NB4 (cell line): ENCODE measurements around the gene BCL2.

Experiments
- DNase-seq: peaks from one replicate; pipeline ENCODE4 v3.0.0; 2010; ENCODE audit warnings: low read depth
- H3K4me3 ChIP-seq: one replicate; pipeline ENCODE4 v1.5.1; 2011; ENCODE audit warnings: mild to moderate bottlenecking, low read depth, low read length, moderate library complexity
- CTCF ChIP-seq: IDR thresholded peaks from one replicate; pipeline ENCODE4 v1.5.1; 2012; ENCODE audit warnings: low read depth, low read length
- MAX ChIP-seq: IDR thresholded peaks from 2 replicates; pipeline ENCODE4 v1.6.1; 2011; ENCODE audit warnings: low read depth, low read length
- MYC ChIP-seq: IDR thresholded peaks from 2 replicates; pipeline ENCODE4 v1.6.1; 2011; ENCODE audit warnings: low read depth, low read length
- POLR2A ChIP-seq: IDR thresholded peaks from 2 replicates; pipeline ENCODE4 v1.6.1; 2011; ENCODE audit warnings: mild to moderate bottlenecking; ENCODE audit not compliant: insufficient read length; ENCODE audit errors: extremely low read depth

The BCL2 gene

GRCh38 chr18:63131106-63131958 lies 188.2 kb downstream of the BCL2 start:
- peak; percentile 70 for DNase-seq
- TF ChIP-seq MAX (no peak), CTCF (peak; percentile 29)
- no peak overlapping the region for H3K4me3 ChIP-seq

- TF ChIP-seq MAX: no peak
- no peak for TF ChIP-seq CTCF
- no peak for TF ChIP-seq MYC
- TF ChIP-seq POLR2A: no peak
- no peak overlapping the region for H3K4me3 ChIP-seq
- peak; percentile 41 for DNase-seq
Measured at GRCh38 chr18:63130176-63130575, 189.4 kb downstream of the BCL2 start.

- H3K4me3 ChIP-seq: no peak overlapping the region
- TF ChIP-seq CTCF (no peak), MYC (no peak), MAX (no peak), POLR2A (no peak)
- DNase-seq: no peak
Measured at GRCh38 chr18:63128237-63128974, 191.2 kb downstream of the BCL2 start.

- no peak for TF ChIP-seq POLR2A
- TF ChIP-seq MYC: no peak
- TF ChIP-seq MAX: no peak
- TF ChIP-seq CTCF: no peak
- H3K4me3 ChIP-seq: no peak overlapping the region
- no peak for DNase-seq
Measured at GRCh38 chr18:63126134-63127069, 193.2 kb downstream of the BCL2 start.

GRCh38 chr18:63120620-63121019 lies 198.9 kb downstream of the BCL2 start:
- no peak overlapping the region for H3K4me3 ChIP-seq
- DNase-seq: no peak
- TF ChIP-seq CTCF (no peak), MYC (no peak)
